GM21619 (cell line): ENCODE data around the gene C19orf67.

Source experiments
- ATAC-seq: cut with Tn5 transposase; IDR thresholded peaks from one replicate; pipeline ENCODE4 v1.9.1; 2021; ENCODE audit not compliant: unreplicated experiment

C19orf67 gene

DNA sequence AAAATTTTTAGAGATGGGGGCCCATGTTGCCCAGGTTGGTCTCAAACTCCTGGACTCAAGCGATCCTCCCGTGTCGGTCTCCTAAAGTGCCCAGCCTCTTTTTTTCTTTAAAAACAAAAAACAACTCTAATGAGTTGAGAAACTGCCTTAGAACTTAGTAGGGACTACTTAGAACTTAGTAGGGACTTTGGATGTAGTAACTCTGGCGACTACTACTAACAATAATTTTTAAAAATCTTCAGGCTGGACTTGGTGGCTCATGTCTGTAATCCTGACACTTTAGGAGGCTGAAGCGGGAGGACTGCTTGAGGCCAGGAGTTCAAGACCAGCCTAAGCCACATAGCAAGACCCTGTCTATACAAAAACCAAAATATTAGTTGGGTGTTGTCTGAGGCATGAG lies 515 bp upstream of the C19orf67 start:
- no peak for ATAC-seq

DNA sequence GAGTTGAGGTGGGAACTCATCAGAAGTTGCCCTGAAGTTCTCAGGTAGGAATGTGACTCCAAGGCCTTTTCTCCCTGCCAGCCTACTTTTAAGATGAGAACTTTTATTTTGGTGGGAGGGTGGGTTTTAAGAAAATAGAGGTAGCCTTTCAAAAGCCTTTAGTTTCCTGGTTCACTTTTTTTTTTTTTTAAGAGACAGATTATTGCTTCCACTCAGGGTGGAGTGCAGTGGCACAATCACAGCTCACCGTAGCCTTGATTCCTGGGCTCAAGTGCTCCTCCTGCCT lies 3.0 kb downstream of the C19orf67 start:
- no peak for ATAC-seq

DNA sequence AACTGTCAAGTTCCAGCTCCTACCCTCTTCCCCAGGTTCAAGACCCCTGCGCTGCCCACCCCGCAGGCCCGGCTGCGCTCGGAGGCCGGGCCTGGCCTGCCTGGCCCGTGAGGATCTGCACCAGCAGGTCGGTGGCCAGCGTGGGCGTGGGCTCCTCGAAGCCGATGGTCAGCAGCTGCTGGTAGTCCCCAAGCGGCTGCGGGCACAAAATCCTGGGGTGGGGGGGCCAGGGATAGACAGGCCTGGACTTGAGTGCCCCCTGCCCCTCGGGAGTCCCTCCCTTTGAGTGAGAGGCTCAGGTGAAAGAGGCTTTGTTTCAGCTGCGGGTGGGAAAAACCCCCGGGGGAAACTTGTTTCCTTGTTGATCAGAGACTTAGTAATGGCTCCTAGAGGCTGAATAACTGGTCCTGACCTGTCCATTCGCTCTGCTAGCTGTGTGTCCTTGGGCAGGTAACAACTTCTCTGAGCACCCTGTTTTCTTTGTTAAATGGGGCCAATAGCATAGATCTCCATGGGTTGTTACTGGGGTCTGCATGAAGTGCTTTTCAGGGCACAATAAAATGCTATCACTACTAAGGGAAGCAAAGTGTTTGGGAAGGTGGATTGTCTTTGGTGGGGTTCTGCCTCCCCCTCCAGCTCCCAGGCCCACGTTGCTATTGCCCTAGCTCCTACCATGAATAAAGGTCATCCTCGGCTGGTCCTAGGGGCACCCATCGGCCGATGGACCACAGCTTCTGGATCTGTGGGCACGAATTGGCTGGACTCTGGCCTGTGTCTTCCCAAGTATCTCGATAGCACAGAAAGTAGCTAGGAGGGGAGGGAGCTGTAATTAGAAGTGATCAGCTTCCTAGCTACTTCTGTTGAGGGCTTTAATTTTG lies 3.5 kb downstream of the C19orf67 start:
- ATAC-seq = peak; percentile 14

DNA sequence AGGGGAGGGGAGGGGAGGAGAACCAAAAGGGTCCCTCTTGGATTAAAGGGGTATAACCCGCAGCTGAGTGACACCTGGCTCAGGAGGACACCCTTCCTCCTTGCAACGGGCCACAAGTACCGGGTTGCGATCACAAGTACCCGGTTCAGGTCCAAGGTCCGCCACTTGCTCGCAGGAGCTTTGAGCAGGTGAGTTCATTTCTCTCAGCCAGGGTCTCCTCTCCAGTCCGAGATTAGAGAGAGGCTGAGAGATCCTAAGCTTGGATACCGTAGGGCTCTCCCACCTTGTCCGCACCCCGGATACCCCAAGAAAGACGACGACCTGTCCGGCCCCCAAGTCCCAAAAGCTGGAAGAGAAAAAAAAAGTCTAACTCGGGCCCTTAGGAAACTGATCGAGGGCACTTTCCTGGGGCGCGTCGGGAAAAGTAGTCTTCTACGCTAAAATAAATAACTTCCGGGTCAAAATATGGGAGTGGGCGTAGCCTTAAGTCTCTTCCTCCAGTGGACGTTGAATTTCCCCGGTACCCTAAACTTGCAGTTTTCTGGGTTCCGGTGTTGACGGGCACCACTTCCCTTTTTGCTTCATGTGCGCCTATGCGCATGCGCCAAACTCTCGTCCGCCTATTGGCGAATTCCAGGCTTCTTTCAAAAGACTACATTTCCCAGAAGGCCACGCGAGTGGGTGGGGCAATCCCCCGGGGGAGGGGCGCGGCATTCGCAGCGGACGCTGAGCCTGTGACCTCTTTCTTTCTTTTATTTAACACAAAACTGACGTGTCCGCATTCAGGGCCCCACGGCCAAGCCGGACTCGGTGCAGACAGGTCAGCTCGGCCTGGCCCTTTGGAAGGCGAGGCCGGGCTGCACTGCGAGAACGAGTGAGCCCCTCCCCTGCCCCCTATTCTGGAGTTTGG lies 4.4 kb downstream of the C19orf67 start:
- ATAC-seq = peak; percentile 77

DNA sequence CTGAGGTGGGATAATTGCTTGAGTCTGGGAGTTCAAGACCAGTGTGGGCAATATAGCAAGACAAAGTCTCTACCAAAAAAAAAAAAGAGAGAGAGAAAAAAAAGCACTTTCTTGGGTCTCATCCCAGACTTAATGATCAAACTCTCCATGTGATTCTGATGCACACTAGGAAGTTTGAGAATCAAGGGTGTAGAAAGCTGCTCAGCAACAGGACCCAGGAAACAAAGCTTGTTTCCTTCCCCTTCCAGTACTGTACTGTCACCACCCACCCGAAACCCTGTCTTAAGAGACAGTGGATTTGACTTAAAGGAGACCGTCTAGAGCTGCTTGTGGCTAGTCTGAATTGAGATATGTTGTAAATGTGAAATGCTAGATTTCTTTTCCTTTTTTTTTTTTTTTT lies 7.2 kb downstream of the C19orf67 start:
- ATAC-seq = no peak

DNA sequence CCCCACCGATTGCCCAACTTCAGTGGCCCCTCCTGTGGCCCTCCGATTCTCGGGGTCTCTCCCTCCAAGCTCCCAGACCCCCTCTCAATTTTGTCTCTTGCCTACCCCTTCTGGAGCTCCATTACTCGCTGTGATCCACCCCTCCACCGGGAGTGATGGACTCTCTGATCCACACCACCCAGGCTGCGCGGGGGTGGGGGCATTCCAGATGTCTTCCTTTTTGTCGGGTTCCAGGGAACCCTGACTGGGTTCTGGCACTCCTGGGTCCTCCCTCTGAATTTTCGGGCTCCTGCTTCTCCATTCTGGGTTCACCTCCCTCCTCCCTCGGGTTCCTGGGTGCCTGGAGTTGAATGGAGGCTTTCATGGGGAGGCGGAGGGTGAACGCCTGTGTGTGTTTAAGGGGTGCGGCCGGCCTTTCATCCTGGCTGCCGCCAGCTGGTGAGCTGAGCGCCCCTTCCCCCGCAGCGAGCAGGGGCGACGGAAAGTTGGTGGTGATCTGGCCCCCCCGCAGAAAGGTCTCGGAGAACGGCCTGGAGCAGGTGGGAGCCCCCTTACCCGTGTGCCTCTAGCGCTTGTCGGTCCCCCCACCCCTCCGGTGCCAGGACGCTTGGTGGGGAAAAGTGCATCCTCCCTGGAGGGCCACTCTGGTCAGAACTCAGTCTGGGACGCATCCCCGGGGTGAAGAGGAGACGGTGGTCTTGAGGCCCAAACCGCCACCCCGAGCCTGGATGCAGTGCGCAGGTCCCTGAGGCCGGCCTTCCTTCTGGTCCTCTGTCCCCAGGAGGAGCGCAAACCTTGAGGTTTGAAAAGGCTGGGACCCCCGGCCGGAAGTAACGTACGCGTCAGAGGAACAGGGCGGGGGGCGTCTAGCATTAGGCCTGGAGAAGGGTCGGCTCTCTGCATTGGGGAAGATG lies 11.4 kb downstream of the C19orf67 start:
- ATAC-seq = no peak

DNA sequence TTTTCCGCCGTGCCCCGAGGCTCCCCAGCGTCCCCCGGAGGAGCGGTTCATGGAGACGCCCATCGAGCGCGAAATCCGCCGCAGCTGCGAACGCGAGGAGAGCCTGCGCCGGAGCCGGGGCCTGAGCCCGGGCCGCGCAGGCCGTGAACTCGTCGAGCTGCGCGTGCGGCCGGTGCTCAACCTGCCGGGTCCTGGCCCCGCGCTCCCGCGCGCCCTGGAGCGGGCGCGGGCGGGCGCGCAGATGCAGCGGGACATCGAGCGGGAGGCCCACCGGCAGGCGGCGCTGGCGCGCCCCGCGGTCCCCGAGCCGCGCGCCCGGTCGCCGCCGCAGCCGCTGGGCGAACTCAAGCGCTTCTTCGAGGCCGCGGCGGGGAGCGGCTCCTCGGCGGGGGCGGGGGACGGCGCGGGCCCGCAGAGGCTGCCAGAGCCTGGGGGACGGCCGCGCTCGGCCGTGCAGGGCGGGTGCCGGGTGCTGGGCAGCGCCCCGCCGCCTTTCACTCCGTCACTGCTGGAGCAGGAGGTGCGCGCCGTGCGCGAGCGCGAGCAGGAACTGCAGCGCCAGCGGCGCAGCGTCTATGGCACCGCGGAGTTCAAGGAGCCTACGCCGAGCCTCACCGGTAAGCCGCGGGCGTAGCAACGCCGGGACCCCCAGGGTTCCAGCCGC lies 12.2 kb downstream of the C19orf67 start:
- ATAC-seq = peak; percentile 49

DNA sequence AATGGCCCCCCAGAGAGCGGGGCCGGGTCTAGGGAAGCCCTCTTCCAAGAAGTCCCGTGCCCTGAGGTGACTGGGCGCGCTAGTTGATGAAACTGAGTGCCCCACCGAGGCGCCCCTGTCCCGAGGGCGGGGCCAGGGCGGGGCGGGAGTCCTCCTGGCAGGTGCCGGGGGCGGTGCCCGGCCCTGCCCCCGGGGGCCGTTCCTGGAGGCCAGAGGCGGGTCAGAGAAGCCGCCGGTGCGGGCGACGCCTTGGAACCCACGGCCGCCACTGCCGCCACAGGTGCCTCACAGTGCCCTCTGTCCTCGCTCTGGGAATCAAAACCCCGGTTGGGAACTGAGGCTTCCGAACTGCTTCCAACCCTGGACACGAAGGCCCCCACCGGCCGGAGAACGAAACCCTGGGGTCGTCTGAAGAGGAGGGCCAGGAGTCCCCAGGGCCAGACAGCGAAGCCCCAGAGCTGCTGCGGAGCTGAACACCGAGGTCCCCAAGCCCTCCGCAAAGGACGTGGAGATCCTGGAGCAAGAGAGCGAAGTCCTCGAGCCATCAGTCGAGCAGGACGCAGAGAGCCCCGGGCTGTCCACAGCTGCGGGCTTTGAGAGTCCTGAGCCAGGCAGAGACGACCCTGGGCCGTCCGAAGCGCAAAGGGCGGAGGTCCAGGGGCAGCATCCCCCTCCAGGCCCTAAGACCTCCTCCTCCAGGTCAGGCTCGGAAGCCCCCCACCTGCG lies 12.9 kb downstream of the C19orf67 start, which contains the start of gene MISP3:
MISP3 (plus strand) TSS at position 252 of the 726 bp plus-strand sequence. CDS start 524 bp downstream, outside the sequence.
- no peak for ATAC-seq

DNA sequence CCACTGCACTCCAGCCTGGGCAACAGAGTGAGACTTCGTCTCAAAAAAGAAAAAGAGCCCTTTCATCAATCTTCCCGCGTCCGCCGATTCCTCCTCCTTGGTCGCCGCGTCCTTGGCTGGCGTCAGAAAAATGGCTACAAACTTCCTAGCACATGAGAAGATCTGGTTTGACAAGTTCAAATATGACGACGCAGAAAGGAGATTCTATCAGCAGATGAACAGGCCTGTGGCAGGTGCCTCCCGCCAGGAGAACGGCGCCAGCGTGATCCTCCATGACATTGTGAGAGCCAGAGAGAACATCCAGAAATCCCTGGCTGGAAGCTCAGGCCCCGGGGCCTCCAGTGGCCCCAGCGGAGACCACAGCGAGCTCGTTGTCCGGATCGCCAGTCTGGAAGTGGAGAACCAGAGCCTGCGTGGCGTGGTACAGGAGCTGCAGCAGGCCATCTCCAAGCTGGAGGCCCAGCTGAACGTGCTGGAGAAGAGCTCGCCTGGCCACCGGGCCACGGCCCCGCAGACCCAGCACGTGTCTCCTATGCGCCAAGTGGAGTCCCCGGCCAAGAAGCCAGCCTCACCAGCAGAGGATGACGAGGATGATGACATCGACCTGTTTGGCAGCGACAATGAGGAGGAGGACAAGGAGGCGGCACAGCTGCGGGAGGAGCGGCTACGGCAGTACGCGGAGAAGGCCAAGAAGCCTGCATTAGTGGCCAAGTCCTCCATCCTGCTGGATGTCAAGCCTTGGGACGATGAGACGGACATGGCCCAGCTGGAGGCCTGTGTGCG lies 15.1 kb downstream of the C19orf67 start:
- no peak for ATAC-seq

DNA sequence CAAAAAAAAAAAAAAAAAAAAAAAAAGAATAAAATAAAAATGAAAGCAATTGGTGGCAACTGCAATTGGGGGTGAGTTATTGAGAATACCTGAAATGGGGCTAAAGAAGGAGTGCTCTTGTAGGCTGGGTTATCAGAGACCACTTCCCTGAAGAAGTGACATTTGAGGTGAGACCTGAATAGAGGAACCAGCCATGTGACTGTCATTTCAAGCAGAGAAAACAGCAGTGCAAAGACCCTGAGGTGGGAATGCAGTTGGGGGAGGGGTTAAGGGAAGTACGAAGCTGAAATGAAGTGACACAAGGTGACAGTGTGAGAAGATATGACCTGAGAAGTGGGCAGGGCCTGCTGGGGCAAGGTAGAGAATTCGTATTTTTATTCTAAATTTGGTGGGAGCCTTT lies 19.4 kb downstream of the C19orf67 start:
- ATAC-seq = no peak

DNA sequence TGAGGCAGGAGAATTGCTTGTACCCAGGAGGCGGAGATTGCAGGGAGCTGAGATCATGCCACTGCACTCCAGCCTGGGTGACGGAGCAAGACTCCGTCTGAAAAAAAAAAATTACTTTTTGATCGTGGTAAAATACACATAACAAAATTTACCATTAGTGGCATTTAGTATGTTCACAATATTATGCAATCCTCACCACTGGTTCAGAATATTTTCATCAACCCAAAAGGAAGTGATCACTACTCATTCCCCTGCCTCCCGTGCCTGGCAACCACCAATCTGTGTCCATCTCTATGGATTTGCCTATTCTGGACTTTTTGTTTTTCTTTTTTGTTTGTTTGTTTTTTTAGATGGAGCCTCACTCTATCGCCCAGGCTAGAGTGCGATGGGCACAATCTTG lies 22.5 kb downstream of the C19orf67 start:
- ATAC-seq = no peak

DNA sequence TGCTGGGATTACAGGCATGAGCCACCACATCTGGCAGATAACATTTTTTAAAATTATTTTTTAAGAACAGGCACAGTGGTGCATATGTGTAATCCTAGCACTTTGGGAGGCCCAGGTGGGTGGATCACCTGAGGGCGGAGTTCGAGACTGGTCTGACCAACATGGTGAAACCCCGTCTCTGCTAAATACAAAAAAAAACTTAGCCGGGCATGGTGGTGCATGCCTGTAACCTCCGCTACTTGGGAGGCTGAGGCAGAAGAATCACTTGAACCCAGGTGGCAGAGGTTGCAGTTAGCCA lies 23.1 kb downstream of the C19orf67 start:
- ATAC-seq = no peak

DNA sequence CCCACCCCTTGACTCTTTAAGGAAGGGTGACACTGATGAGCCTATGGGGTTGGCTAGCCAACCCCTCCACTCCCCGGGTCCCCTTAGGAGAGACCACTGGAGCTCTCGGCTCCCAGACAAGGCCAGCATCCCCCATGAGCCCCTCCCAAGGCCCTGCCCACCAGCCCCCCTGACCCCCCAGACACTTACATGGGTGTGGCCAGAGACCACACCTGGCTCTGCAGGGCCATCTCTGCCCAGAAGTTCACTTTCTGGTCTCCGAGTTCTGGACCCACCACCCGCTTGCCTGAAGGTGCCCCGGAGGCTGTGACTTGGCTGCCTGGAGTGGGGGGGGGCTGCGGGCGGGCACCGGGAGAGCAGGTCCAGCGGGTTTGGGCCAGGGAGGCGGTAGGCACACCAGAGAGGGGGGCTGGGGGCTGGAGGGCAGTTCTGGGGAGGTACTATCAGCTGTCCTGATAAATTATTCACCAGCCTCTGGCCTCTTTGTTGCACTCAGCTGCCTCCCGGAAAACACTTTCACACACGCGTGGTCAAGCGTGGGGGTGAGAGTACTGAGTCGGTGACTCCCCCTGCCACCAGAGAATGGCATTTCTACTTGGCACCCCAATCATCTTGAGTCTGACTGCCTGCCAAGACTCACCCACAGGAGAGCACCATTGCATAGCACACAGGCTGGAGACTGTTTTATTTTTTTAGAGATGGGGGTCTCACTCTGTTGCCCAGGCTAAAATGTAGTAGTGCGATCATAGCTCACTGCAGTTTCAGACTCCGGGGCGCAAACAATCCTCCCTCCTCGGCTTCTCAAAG lies 23.6 kb downstream of the C19orf67 start, which contains the start of gene PALM3:
PALM3 (minus strand) TSS at position 326 of the 807 bp plus-strand sequence; CDS start at position 230, 96 bp downstream.
- no peak for ATAC-seq

DNA sequence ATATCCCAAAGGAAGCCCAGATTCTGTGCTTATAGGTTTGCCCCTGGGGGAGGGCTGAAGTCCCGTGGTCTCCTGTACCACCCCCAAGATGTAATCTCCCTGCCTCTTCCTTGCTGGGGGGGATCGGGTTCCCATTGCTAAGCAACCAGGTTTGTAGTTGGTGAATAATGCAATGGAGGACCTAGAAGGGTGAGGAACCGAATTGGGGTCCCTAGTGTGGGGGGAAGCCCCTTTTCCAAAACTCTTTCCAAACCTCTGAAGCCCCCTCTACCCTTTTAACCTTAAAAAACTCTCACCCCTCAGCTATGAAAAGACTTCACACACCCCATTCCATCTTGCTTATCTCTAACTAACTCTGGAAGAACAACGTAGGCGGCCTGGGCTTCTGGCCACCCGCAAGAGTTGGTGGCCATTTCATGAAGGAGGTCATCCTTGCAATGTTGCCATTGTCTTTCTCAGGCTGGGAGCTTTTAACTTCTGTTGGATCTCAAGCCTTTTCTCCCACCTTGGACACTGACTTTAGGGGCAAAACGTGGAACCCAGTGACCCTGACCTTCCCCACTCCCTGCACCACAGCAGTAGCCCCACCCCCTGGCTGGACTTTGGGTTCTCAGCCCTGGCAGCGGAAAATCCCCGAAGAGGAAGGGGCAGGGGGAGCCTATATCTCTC lies 24.4 kb downstream of the C19orf67 start:
- no peak for ATAC-seq

DNA sequence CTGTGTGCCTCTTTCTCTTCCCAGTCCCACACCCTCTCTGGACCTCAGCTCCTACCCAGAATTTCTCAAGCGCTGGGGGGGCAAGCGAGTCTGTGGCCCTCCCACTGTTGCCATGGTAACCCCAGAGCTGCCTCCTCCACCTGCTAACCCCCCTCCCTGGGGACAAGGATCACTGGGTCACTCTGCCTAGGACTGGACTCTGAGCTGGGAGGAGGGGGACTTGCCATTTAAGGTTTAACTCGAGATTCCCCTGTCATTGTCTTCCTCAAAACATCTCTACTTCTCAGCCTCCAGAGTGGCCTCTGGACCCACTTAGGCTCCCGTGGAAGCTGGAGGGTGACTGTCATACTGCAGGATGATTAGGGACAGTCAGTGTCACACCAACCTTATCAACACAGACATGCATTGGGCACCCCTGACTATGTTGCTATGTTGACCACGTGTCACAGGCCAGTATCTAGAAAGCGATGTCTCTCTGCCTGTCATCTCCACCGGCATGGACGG lies 25.9 kb downstream of the C19orf67 start:
- no peak for ATAC-seq

DNA sequence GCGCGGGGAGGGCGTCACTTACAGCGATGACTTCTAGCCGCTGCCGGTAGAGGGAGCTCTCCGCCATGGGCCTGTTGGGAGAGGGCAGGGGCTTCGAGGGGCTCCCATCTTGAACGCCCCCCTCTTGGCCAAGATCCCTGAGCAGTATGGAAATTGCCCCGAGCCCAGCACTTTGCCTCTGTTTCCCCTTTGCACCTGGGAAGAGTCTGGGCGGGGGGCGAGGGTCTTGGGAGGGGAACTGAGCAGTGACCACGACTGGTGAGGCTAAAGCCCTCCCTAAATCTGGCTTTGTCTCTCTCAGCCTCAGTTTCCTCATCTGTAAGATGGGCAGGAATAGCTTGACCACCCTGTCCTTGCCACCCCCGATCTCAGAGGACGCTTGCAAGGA lies 26.5 kb downstream of the C19orf67 start:
- ATAC-seq = no peak
